Posterior cingulate gyrus (tissue), 11 donors: ENCODE data around the gene SERAC1.
"Not testable (repeated sequence)": the region's sequence is repeated elsewhere in the genome, so short reads cannot be mapped to it uniquely, and the experiment has no call there.

ENCODE experiments used
- DNase-seq, 10 donors: peaks; one replicate each; pipeline versions ENCODE4 v3.0.0 to v3.0.0-alpha.2; 2020 to 2021; ENCODE audit warnings: mixed read lengths in 3 of 10
- intact Hi-C: fragments of 100-400 bp; cut with DNase I; formaldehyde crosslinking; loops from one replicate; pipeline ENCODE4 v1.15.1; 2023

Gene SERAC1

DNA sequence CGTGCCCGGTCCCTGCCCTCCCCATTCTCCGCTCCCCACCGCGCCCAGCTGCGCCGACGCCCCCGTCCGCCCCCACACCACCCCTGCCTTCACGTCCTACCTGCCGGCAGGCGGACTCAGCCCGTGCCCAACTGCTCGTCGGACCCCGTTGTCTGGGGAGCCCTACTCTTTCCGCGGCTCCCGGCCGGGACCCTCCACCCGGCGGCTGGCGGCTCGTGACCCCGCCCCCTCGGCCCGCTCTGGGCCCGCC, at the start of gene SERAC1:
SERAC1 (minus strand) TSS at position 223 of the 250 bp plus-strand sequence. CDS start 9,899 bp downstream, outside the sequence.
- intact Hi-C loops, result no loop called here
- DNase-seq, result peak in 1 of 10 donors; percentile 36

DNA sequence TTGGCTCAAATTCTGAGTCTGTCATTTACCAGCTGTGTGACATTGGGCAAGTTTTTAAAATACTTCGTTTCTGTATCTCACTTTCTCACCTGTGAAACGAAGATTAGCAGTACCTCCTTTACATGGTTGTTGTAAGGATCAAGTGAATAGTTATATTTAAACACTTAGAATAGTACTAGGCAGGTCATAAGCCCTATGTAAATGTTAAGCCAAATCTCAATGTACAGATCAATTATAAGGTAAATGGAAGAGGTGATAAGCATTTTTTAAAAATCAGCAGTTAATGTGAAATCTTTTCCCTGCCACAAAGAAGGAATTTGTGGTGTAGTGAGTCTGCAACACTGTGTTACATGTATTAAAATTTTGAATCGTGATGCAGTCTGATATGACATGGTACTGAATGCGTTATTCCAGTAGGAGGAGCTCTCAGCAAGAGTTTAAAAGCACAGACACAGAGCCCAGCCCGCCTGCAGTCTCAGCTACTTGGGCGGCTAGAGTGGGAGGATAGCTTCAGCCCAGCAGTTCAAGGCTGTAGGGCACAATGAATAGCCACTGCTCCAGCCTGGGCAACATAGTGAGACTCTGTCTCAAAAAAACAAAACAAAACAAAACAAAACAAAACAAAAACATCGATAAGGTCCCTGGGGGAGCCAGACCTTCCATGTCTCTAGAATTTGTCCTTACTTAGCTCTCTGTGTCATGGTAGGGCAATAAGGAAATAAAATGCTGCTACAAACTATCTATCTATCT, 46.0 kb upstream of the SERAC1 start:
- intact Hi-C loops, result loop anchor here (2.0 kb wide), 1 partner anchor 391 kb away; no protein-coding TSS in a partner anchor
- DNase-seq, result peak; percentile 23 to 94 (median 66)

DNA sequence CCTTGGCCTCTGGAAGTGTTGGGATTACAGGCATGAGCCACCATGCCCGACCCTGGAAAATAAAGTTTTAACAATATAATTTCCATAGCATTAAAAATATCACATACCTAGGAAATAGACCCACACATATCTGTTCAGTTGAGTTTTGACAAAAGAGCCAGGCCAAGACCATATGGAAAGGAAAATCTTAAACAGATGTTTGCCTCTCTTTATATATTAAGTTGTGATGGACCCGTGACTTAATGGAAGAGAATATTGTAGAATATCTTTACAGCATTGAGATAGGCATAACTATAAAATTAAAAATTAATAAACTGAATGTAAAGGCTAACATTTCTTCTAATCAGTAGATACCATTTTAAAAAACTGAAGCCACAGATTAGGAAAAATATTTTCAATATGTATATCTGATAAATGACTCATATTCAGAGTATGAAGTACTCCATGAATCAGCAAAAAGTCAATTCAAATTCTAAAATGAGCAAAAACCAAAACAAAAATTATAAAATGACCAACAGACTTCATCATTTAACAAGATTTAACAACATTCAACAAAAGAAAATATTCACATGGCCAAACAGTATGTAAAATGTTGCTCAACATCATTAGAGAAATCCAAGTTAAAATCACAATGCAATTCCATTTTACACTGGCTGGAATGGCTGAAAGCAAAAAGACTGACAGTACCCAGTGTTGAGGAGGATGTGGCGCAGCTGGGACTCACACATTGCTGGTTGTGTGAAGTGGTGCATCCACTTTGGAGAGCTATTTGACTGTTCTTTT, 43.4 kb upstream of the SERAC1 start:
- no peak for DNase-seq
- intact Hi-C loops, result no loop called here

DNA sequence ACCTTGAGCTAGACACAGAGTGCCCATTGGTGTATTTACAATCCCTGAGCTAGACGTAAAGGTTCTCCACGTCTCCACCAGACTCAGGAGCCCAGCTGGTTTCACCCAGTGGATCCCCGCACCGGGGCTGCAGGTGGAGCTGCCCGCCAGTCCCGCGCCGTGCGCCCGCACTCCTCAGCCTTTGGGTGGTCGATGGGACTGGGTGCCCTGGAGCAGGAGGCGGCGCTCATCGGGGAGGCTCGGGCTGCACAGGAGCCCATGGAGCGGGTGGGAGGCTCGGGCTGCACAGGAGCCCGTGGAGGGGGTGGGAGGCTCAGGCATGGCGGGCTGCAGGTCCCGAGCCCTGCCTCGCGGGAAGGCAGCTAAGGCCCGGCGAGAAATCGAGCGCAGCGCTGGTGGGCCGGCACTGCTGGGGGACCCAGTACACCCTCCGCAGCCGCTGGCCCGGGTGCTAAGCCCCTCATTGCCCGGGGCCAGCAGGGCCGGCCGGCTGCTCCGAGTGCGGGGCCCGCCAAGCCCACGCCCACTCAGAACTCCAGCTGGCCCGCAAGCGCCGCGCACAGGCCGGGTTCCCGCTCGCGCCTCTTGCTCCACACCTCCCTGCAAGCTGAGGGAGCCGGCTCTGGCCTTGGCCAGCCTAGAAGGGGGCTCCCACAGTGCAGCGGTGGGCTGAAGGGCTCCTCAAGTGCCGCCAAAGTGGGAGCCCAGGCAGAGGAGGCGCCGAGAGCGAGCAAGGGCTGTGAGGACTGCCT, 41.7 kb upstream of the SERAC1 start:
- peak in 1 of 10 donors; percentile 85 for DNase-seq

DNA sequence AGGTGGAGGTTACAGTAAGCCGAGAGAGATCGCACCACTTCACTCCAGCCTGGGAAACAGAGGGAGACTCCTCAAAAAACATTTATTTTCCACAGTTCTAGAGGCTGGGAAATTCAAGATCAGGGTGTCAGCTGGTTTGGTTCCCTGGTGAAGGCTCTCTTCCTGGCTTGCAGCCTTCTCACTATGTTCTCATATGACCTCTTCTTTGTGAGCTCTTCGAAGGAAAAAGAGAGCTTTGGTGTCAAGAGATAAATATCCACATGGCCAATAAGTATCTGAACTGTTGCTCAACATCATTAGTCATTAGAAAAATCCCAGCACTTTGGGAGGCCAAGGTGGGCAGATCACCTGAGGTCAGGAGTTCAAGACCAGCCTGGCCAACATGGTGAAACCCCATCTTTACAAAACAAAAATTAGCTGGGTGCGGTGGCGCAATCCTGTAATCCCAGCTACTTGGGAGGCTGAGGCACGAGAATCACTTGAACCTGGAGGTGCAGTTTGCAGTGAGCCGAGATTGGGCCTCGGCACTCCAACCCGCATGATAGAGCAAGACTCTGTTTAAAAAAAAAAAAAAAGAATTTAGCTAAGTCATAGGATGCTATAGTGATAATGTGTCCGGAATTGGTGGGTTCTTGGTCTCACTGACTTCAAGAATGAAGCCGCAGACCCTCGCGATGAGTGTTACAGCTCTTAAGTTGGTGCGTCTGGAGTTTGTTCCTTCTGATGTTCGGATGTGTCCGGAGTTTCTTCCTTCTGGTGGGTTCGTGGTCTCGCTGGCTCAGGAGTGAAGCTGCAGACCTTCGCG, 40.4 kb upstream of the SERAC1 start:
- DNase-seq, intact Hi-C loops: not testable (repeated sequence)

More for the DNA sequence above, 41.7 kb upstream of the SERAC1 start:
- intact Hi-C loops, result not testable (repeated sequence)

DNA sequence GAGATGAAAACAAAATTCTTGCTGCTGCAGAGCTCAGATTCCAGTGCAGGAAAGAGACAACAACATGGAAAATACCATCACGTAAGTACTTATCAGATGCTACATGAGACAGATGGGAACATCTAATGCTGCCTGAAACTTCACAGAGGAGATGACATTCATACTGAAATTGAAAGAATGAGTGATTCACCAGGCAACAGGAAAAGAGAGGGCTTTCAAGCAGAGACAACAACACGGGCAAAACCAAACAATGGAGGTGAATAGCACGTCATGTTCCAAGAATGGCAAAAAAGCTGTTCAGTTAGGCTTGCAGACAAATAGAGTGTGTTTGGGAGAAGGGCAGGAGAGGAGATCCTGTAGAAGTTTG, 39.3 kb upstream of the SERAC1 start:
- no peak for DNase-seq
- intact Hi-C loops, result no loop called here

DNA sequence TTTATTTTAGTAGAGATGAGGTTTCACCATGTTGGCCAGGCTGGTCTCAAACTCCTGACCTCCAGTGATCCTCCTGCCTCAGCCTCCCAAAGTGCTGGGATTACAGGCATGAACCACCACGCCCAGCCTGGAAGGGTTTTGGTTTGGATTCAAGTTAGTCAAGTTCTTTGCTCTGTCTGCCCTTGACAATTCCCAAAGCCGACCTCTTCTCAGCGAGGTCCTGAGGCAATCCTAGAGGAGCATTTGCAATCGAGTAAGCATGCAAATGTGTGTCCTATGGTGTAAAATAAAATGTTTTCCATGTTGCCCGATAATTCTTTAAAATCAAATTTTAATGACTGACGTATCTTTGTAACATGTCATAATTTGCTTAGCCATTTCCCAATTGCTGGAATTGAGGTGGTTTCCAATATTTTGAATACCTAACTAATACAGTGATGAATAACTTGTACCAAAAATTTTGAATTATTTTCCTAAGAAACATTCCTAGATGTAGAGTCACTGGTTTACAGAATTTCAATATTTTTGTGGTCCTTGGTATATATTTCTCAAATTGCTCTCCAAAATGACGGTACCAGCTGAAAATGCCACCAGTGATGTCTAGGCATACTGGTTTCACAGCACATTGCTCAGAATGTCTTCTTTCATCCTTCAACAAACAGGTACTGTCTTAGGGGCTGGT, 38.8 kb upstream of the SERAC1 start:
- intact Hi-C loops, result no loop called here
- no peak for DNase-seq

DNA sequence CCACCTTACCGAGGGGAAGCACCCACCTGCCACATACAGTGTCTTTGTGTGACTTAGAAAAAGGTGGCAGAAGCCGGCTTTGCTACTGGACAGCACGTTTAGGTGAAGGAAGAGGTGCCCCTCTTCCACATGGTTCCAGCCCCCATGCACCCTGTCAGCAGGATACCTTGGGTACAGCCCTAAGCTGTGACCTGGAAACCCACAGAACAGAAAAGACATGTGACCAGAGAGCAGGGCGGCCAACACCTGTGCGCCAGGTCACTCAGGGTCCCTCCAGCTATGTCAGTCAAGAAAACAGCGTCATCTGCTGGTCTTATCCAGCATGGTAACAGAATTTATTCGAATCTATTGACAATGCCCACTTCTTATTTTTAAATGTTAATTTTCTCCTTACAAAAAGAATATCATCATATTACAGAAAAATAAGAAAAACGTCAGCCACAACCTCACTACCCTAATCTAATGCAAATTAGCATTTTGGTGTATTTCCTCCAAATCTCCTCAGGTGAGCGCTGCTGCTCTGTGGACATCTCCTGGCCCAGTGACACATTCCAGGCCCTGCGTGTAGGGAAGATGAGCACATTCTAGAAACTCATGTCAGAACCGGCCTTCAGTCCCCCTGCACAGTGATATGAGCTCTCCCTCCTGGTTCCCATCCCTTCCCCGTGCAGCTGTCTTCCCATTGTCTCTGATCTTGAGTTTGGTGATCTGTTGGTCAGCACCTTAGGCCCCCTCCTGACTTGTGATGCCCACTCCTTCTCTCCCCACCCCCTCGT, 37.3 kb upstream of the SERAC1 start:
- intact Hi-C loops, result no loop called here
- no peak for DNase-seq

DNA sequence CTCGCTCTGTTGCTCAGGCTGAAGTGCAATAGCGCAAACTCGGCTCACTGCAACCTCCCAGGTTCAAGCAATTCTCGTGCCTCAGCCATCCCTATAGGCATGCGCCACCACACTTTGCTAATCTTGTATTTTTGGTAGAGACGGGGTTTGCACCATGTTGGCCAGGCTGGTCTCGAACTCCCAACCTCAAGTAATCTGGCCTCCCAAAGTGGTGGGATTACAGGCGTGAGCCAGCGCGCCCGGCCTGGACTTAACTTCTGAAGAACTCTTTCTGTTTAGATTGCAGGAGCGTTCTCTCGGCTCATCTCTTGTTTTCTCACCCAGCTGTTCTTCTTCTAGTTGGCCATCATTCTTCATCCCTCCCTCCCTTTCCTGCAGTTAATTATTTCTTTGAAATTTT, 30.4 kb upstream of the SERAC1 start:
- intact Hi-C loops, result no loop called here
- DNase-seq, result no peak

DNA sequence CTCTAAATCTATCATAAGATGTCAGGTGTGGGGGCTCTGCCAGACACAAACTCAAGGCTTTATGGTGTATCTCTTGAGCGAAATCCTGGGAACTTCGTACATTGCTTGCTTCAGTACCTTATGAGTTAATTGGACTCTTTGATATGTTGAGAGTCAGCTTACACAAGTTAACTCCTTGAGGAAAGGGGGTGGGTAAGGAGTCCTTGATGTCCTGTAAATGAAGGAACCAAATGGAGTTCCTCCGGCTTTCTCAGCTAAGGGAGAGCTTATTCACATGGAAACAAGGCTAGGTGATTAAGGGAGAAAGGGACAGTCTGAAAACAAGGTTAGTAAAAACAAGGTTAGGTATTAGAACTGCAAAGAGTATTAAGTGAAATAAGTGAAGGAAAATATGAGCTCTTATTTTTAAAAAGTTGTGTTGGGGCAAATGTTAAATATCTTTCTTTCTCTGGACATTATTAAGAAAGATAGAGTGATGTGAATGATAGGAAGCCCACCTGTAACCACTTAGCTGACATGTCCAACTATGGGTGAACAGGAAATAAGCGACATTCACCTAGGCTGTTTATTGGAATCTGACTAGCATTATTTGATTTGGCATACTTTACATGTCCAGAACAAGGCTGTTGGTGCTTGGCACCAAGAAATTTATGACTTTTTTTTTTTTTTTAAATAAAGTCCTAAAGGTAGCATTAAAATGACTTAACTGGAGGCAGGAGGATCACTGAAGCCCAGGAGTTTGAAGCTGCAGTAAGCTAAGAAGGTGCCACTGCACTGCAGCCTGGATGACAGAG, 26.6 kb upstream of the SERAC1 start:
- intact Hi-C loops, result no loop called here
- DNase-seq, result no peak

DNA sequence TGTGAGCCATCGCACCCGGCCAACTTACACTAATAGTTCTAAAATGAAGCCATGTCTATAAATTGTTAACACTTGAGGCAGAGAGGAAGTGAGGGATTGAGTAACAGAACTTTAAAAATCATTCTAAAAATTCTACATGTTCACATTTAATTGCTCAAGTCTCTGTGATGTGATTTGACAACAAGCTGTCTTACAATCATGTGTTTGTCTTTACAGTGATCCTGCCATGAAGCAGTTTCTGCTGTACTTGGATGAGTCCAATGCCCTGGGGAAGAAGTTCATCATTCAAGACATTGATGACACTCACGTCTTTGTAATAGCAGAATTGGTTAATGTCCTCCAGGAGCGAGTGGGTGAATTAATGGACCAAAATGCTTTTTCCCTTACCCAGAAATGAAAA, 23.7 kb upstream of the SERAC1 start:
- intact Hi-C loops, result no loop called here
- DNase-seq, result no peak

DNA sequence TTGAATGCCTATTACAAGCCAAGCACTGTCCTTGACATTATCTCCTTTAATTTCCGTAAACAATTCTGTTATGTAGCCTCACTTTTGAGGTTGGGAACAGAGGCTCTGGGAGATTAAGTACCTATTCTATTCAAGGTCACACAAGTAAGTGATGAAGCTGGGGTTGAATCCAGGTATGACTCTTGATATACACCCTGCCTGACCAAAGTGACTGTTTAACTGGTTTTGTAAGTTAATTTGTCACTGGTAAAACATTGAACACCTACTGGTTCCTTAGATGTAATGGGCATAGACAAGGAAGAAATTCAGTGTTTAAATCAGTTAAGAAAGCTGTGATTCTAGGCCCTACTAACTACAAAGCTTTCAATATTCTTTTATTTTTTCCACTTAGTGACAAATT, 23.0 kb upstream of the SERAC1 start:
- no peak for DNase-seq
- intact Hi-C loops, result no loop called here

DNA sequence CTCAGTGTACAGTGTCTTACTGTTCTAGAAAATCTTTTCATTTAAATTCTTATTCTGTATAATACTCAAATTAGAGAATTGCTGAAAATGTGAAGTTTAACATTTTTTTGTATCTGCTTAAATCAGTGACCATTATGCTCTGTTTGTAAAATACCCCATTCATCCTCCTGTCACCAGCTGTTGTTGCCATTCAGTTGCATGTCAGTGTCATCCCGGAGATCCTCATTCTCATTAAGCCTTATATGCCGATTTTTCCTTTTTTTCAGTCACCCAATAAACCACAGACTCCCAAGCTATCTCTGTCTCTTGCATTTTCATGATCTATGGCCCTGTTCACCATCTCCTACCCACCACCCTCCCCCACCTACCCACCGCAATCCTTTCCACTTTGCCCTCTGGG, 20.5 kb upstream of the SERAC1 start:
- intact Hi-C loops, result no loop called here
- no peak for DNase-seq

DNA sequence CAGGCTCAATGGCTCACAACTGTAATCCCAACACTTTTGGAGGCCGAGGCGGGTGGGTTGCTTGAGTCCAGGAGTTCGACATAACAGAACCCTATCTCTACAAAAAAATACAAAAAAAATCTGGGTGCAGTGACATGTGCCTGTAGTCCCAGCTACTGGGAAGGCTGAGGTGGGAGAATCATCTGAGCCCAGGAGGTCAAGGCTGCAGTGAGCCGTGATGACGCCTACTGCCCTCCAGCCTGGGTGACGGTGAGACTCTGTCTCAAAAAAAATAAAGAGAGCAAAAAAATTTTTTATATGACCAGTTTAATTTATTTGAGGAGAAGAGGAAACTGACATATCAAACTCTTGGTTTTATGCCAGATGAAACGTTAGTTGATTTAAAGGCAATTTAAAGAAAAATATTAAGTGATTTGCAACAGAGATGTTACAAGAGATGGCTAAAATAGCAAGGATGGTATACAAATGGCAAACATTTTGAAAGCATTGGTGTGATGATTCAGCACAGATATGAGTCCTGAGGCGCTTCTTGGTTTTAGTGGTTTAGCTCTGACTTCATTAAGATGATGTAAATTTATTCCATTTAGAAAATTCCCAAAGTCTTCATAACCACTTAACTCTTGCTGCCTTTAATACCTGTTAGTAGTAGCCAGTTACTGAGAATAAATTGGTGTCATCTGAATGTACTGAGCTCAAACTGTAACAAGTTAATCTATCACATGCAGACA, 17.8 kb upstream of the SERAC1 start:
- intact Hi-C loops, result no loop called here
- no peak for DNase-seq

DNA sequence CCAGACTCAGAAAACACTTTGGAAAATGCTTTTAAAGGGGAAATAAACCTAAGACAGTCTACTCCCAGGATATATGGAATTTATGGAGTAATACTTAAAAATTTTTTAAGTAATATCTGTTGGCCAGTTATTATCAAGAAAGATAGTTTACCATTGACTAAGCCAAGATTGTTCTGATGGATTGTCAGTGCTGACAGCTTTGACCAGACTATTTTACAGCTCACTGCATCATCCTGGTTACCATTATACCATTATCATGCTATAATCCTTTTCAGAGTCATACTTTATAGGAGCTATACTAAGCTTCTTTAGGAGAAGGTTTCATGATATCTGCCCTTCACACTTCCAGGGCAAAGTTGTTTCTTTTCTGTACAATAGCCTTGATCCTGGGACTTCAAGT, 16.5 kb upstream of the SERAC1 start:
- no peak for DNase-seq
- intact Hi-C loops, result no loop called here

DNA sequence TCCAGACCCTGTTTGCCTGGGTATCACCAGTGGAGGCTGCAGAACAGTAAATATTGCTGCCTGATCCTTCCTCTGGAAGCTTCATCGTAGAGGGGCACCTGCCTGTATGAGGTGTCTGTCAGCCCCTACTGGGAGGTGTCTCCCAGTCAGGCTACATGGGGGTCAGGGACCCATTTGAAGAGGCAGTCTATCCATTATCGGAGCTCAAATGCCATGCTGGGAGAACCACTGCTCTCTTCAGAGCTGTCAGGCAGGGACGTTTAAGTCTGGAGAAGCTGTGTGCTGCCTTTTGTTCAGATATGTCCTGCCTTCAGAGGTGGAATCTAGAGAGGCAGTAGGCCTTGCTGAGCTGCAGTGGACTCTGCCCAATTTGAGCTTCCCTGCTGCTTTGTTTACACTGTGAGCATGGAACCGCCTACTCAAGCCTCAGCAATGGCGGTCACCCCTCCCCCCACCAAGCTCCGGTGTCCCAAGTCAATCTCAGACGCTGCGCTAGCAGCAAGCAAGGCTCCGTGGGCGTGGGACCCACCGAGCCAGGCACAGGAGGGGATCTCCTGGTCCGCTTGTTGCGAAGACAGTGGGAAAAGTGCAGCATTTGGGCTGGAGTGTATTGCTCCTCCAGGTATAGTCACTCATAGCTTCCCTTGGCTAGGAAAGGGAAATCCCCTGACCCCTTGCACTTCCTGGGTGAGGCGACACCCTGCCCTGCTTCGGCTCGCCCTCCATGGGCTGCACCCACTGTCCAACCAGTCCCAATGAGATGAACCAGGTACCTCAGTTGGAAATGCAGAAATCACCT, 15.3 kb upstream of the SERAC1 start:
- intact Hi-C loops, DNase-seq: not testable (repeated sequence)

DNA sequence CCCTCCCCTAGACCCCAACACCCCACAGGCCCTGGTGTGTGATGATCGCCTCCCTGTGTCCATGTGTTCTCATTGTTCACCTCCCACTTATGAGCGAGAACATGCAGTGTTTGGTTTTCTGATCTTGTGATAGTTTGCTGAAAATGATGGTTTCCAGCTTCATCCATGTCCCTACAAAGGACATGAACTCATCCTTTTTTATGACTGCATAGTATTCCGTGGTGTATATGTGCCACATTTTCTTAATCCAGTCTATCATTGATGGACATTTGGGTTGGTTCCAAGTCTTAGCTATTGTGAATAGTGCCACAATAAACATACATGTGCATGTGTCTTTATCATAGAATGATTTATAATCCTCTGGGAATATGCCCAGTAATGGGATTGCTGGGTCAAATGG, 9.7 kb upstream of the SERAC1 start:
- DNase-seq, intact Hi-C loops: not testable (repeated sequence)
